Iris pigment epithelial cell (primary cell): Measurements from ENCODE around the gene AVL9.
A peak's percentile ranks its signal among the peaks of the same experiment; 100 is the strongest.
"Not testable (repeated sequence)": the region's sequence is repeated elsewhere in the genome, so short reads cannot be mapped to it uniquely, and the experiment has no call there.

Experiments
- DNase-seq: peaks from one replicate; pipeline ENCODE4 v3.0.0-alpha.2; 2011; ENCODE audit warnings: low read depth

Gene AVL9

GRCh38 chr7:32496052-32496813 is 944 bp downstream of the AVL9 start:
- DNase-seq: no peak

GRCh38 chr7:32499755-32500154 is 4.5 kb downstream of the AVL9 start:
- DNase-seq: not testable (repeated sequence)

GRCh38 chr7:32500216-32500615 is 4.9 kb downstream of the AVL9 start:
- DNase-seq: not testable (repeated sequence)

- peak; percentile 59 for DNase-seq
Observed at GRCh38 chr7:32500922-32501341, 5.6 kb downstream of the AVL9 start.

GRCh38 chr7:32501522-32501921 is 6.2 kb downstream of the AVL9 start:
- DNase-seq: peak; percentile 74

GRCh38 chr7:32502728-32503127 is 7.4 kb downstream of the AVL9 start:
- DNase-seq: no peak

GRCh38 chr7:32506266-32507054 is 11.2 kb downstream of the AVL9 start:
- peak; percentile 98 for DNase-seq

GRCh38 chr7:32507414-32507813 is 12.1 kb downstream of the AVL9 start:
- DNase-seq: peak; percentile 86

- DNase-seq: peak; percentile 64
Observed at GRCh38 chr7:32511791-32512190, 16.5 kb downstream of the AVL9 start.

GRCh38 chr7:32513210-32513609 is 17.9 kb downstream of the AVL9 start:
- no peak for DNase-seq

- peak; percentile 40 for DNase-seq
Observed at GRCh38 chr7:32515890-32516550, 20.7 kb downstream of the AVL9 start.

- DNase-seq: peak; percentile 66
Observed at GRCh38 chr7:32516551-32517100, 21.3 kb downstream of the AVL9 start.

- DNase-seq: peak; percentile 37
Observed at GRCh38 chr7:32518534-32519140, 23.3 kb downstream of the AVL9 start.

- no peak for DNase-seq
Observed at GRCh38 chr7:32519763-32520162, 24.5 kb downstream of the AVL9 start.

GRCh38 chr7:32522746-32523530 is 27.6 kb downstream of the AVL9 start:
- DNase-seq: no peak

GRCh38 chr7:32524631-32525030 is 29.3 kb downstream of the AVL9 start:
- DNase-seq: no peak

GRCh38 chr7:32525839-32526238 is 30.6 kb downstream of the AVL9 start:
- DNase-seq: no peak

GRCh38 chr7:32531402-32531801 is 36.1 kb downstream of the AVL9 start:
- DNase-seq: no peak

GRCh38 chr7:32532086-32532485 is 36.8 kb downstream of the AVL9 start:
- DNase-seq: no peak

- DNase-seq: no peak
Observed at GRCh38 chr7:32532716-32533115, 37.4 kb downstream of the AVL9 start.
